IMR-90 (cell line): Measurements from ENCODE around the gene PIK3C2B. TPM values are rescaled to one million over a fixed set of nuclear protein-coding genes. Genes with fewer than 3 reads are reported as not detected.
"Not testable (repeated sequence)": the region's sequence is repeated elsewhere in the genome, so short reads cannot be mapped to it uniquely, and the experiment has no call there.

ENCODE experiments used
- ATAC-seq: fragments of 200-7000 bp; cut with Tn5 transposase; 2 replicates; pipeline ENCODE4 v1.9.1; 2020; ENCODE audit warnings: low read depth, mild to moderate bottlenecking, moderate library complexity
- BruUV-seq: library from RNA; stranded (reverse); fragments of 400-500 nt; replicated peaks from 2 replicates; lab custom pipeline; 2021; lab: Mats Ljungman, UMichigan
- CTCF ChIA-PET: fragments of 300-600 bp; formaldehyde crosslinking; extraction: SDS; loops from one replicate; lab custom pipeline; 2021; ENCODE audit warnings: antibody characterized with exemption; lab: Yijun Ruan, JAX
- POLR2A ChIA-PET: fragments of 300-600 bp; sonication (Branson Sonifier 250); formaldehyde crosslinking; loops from one replicate; lab custom pipeline; 2022; ENCODE audit warnings: antibody characterized with exemption; ENCODE audit not compliant: unreplicated experiment; lab: Charles Lee
- DNase-seq: peaks from one replicate; pipeline ENCODE4 v3.0.0; 2013
- H2AFZ ChIP-seq: replicated peaks from 2 replicates; pipeline ENCODE3; 2013; ENCODE audit warnings: low read length, mild to moderate bottlenecking; ENCODE audit not compliant: poor library complexity
- H2AK5ac ChIP-seq: 2 replicates; pipeline ENCODE4 v1.6.1; 2013; ENCODE audit warnings: low read depth, low read length, inconsistent platforms
- H2AK9ac ChIP-seq: replicated peaks from 2 replicates; pipeline ENCODE3; 2013; ENCODE audit warnings: mild to moderate bottlenecking, low read depth, low read length, moderate library complexity; ENCODE audit not compliant: poor library complexity
- H2BK120ac ChIP-seq: 2 replicates; pipeline ENCODE4 v1.6.1; 2013; ENCODE audit warnings: low read depth, low read length, inconsistent platforms
- H2BK15ac ChIP-seq: 3 replicates; pipeline ENCODE4 v1.6.1; 2013; ENCODE audit warnings: low read depth, low read length, inconsistent platforms
- H2BK20ac ChIP-seq: 2 replicates; pipeline ENCODE4 v1.6.1; 2013; ENCODE audit warnings: low read depth, mild to moderate bottlenecking, inconsistent platforms, low read length, moderate library complexity
- H2BK5ac ChIP-seq: 2 replicates; pipeline ENCODE4 v1.6.1; 2013; ENCODE audit warnings: mild to moderate bottlenecking, low read depth, low read length, inconsistent platforms; ENCODE audit not compliant: poor library complexity, severe bottlenecking
- H3K14ac ChIP-seq: replicated peaks from 2 replicates; pipeline ENCODE4 v1.6.1; 2013; ENCODE audit warnings: low read depth, low read length, inconsistent platforms
- H3K18ac ChIP-seq: 2 replicates; pipeline ENCODE4 v1.6.1; 2013; ENCODE audit warnings: low read depth, low read length, control low read depth
- H3K23ac ChIP-seq: 2 replicates; pipeline ENCODE4 v1.6.1; 2013; ENCODE audit warnings: low read depth, low read length, inconsistent platforms
- H3K27ac ChIP-seq: 2 replicates; pipeline ENCODE4 v1.5.1; 2013; ENCODE audit warnings: mild to moderate bottlenecking, control low read depth, low read length; ENCODE audit not compliant: insufficient read depth
- H3K27me3 ChIP-seq: 2 replicates; pipeline ENCODE4 v1.6.1; 2013; ENCODE audit warnings: low read length; ENCODE audit not compliant: control insufficient read depth, insufficient read depth
- H3K36me3 ChIP-seq: 2 replicates; pipeline ENCODE4 v1.6.1; 2013; ENCODE audit warnings: low read length, mixed read lengths; ENCODE audit not compliant: control insufficient read depth, insufficient read depth
- H3K4ac ChIP-seq: 2 replicates; pipeline ENCODE4 v1.6.1; 2013; ENCODE audit warnings: low read depth, low read length, inconsistent platforms
- H3K4me1 ChIP-seq: 2 replicates; pipeline ENCODE4 v1.6.1; 2013; ENCODE audit warnings: low read length, mixed read lengths; ENCODE audit not compliant: control insufficient read depth, insufficient read depth
- H3K4me2 ChIP-seq: 2 replicates; pipeline ENCODE4 v1.6.1; 2013; ENCODE audit warnings: low read depth, mild to moderate bottlenecking, control low read depth, low read length, moderate library complexity
- H3K4me3 ChIP-seq: 2 replicates; pipeline ENCODE4 v1.5.1; 2013; ENCODE audit warnings: low read depth, mild to moderate bottlenecking, control low read depth, low read length, moderate library complexity; ENCODE audit not compliant: insufficient read depth
- H3K56ac ChIP-seq: 2 replicates; pipeline ENCODE4 v1.6.1; 2013; ENCODE audit warnings: low read length, inconsistent platforms; ENCODE audit not compliant: insufficient read depth; ENCODE audit errors: extremely low read depth
- H3K79me1 ChIP-seq, 2 experiments: 2 replicates each; pipeline ENCODE4 v1.6.1; 2013; ENCODE audit warnings: low read length in 2 of 2, inconsistent platforms in 1 of 2, low read depth in 1 of 2
- H3K9ac ChIP-seq: 2 replicates; pipeline ENCODE4 v1.6.1; 2013; ENCODE audit warnings: low read depth, low read length, control low read depth
- H3K9me1 ChIP-seq: 2 replicates; pipeline ENCODE4 v1.6.1; 2013; ENCODE audit warnings: low read length, inconsistent platforms; ENCODE audit not compliant: insufficient read depth
- H3K9me3 ChIP-seq: 2 replicates; pipeline ENCODE4 v1.6.1; 2013; ENCODE audit warnings: low read length; ENCODE audit not compliant: control insufficient read depth, insufficient read depth
- H4K20me1 ChIP-seq: 2 replicates; pipeline ENCODE4 v1.6.1; 2013; ENCODE audit warnings: low read length, inconsistent platforms; ENCODE audit not compliant: insufficient read depth
- H4K5ac ChIP-seq: 2 replicates; pipeline ENCODE4 v1.6.1; 2013; ENCODE audit warnings: mild to moderate bottlenecking, low read depth, low read length, control low read depth
- H4K8ac ChIP-seq, 2 experiments: 2 replicates each; pipeline ENCODE4 v1.6.1; 2013; ENCODE audit warnings: low read depth in 2 of 2, low read length in 2 of 2, control low read depth in 1 of 2, inconsistent platforms in 1 of 2
- H4K91ac ChIP-seq: 2 replicates; pipeline ENCODE4 v1.6.1; 2013; ENCODE audit warnings: low read depth, low read length, inconsistent platforms; ENCODE audit not compliant: insufficient read depth
- WGBS, 2 experiments: methylation state at CpG; one replicate each; pipeline versions ENCODE4 v1.1.5 to v1.1.7; 2013; ENCODE audit warnings: missing lambda C conversion rate in 2 of 2; ENCODE audit not compliant: insufficient read length in 1 of 2; ENCODE audit errors: extremely low coverage in 2 of 2; 5-methylcytosine and 5-hydroxymethylcytosine counted together
- dilution Hi-C: fragments of 300-500 bp; cut with HindIII; formaldehyde crosslinking; loops from one replicate; pipeline ENCODE4 v1.14.3; 2018; ENCODE audit warnings: low sequenced_read_pairs; ENCODE audit not compliant: unreplicated experiment
- in situ Hi-C: fragments of 300-500 bp; cut with MboI; formaldehyde crosslinking; loops from 3 replicates; pipeline ENCODE4 v1.14.3; 2019; ENCODE audit warnings: low sequenced_read_pairs, inconsistent platforms, mixed read lengths
- intact Hi-C: fragments of 100-400 bp; cut with micrococcal nuclease; formaldehyde crosslinking; loops from 2 replicates; pipeline ENCODE4 v1.10.0; 2022
- polyA plus RNA-seq, 3 experiments: library from polyadenylated mRNA; depleted of rRNA; stranded (reverse); fragments of >200 nt; gene quantifications; 2 replicates each; pipeline ENCODE4 v1.2.3, GENCODE V29; 2012; ENCODE audit warnings: low replicate concordance in 1 of 3
- total RNA-seq: library from RNA; depleted of rRNA; stranded (reverse); fragments of >200 nt; gene quantifications from 2 replicates; pipeline ENCODE4 v1.2.3, GENCODE V29; 2012

The PIK3C2B gene
- total and polyA plus RNA-seq, 2 of the 4 experiments (the other 2 are of a cell fraction): 1.1 to 2.9 TPM

DNA sequence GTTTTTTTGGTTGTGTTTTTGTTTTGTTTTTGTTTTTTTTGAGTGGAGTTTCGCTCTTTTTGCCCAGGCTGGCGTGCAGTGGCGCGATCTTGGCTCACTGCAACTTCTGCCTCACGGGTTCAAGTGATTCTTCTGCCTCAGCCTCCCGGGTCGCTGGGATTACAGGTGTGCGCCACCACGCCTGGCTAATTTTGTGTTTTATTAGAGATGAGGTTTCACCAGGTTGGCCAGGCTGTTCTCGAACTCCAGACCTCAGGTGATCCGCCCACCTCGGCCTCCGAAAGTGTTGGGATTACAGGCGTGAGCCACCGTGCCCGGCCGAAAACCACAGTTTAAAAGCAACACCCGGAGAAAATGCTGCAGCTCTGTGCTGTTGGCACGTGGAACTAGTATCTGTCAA is 22.8 kb upstream of the PIK3C2B start:
- H3K4me3 ChIP-seq, in situ Hi-C loops, H3K23ac ChIP-seq, H2BK15ac ChIP-seq, H4K5ac ChIP-seq, H3K27me3 ChIP-seq, H2AFZ ChIP-seq, H2BK20ac ChIP-seq, H3K14ac ChIP-seq, H2AK5ac ChIP-seq, H3K36me3 ChIP-seq, H3K18ac ChIP-seq, H2BK120ac ChIP-seq, ATAC-seq, H3K9me3 ChIP-seq, H3K4ac ChIP-seq, H3K4me1 ChIP-seq, H3K56ac ChIP-seq, H3K9me1 ChIP-seq, H2BK5ac ChIP-seq, H4K8ac ChIP-seq, dilution Hi-C loops, BruUV-seq, CTCF ChIA-PET, H4K91ac ChIP-seq, intact Hi-C loops, DNase-seq, H2AK9ac ChIP-seq, POLR2A ChIA-PET, H3K27ac ChIP-seq, H3K9ac ChIP-seq: not testable (repeated sequence)
- Histone ChIP-seq H4K20me1 (peaks cover 40% of the 10 kb centered on the region), H3K79me1 (peaks cover 29 to 53% of the 10 kb centered on the region in 2 experiments), H3K4me2 (peak overlapping the region; percentile 81)
- WGBS, 2 experiments: 100% methylated on average over 2 of the region's 19 CpGs; no CpG with 5 or more reads in 1 of the 2 experiments
